Gastroesophageal sphincter (tissue), 4 donors: ENCODE data around the gene TNFRSF14. TPM values are rescaled to one million over a fixed set of nuclear protein-coding genes. Genes with fewer than 3 reads are reported as not detected.

Experiments
- ATAC-seq: fragments of 150-250 bp; one replicate; pipeline ENCODE4 v1.9.1; 2016; ENCODE audit warnings: mild to moderate bottlenecking, moderate library complexity
- H3K27ac ChIP-seq, 4 donors: fragments of 200-600 bp; sonication (generic) in 3 of 4; 1 replicate in 3 of 4; 2 replicates in 1 of 4; pipeline ENCODE4 v1.5.1; 2016 to 2019
- H3K27me3 ChIP-seq: fragments of 200-600 bp; sonication (generic); one replicate; pipeline ENCODE4 v1.5.1; 2019
- H3K36me3 ChIP-seq, 2 donors: fragments of 200-600 bp; sonication (generic); one replicate each; pipeline ENCODE4 v1.5.1; 2019; ENCODE audit warnings: control low read depth in 1 of 2
- H3K4me1 ChIP-seq, 3 donors: fragments of 200-600 bp; sonication (generic); 1 replicate in 2 of 3; 2 replicates in 1 of 3; pipeline ENCODE4 v1.5.1; 2016 to 2019; ENCODE audit warnings: control low read depth in 2 of 3
- H3K4me3 ChIP-seq, 2 donors: fragments of 200-600 bp; sonication (generic); one replicate each; pipeline ENCODE4 v1.5.1; 2019; ENCODE audit warnings: mild to moderate bottlenecking in 1 of 2, moderate library complexity in 1 of 2
- H3K9me3 ChIP-seq, 3 donors: fragments of 200-600 bp; sonication (generic); one replicate each; pipeline ENCODE4 v1.5.1; 2017 to 2019; ENCODE audit warnings: control low read depth in 2 of 3
- EP300 ChIP-seq: sonication (generic); formaldehyde crosslinking; IDR thresholded peaks from one replicate; pipeline ENCODE4 v1.6.1; 2017; ENCODE audit warnings: antibody characterized with exemption, mild to moderate bottlenecking
- POLR2A ChIP-seq, 2 donors: fragments of 450-650 bp; IDR thresholded peaks; one replicate each; pipeline ENCODE4 v1.6.1; 2017; ENCODE audit warnings: antibody characterized with exemption in 2 of 2, mild to moderate bottlenecking in 2 of 2, moderate library complexity in 1 of 2
- POLR2AphosphoS5 ChIP-seq: sonication (generic); formaldehyde crosslinking; IDR thresholded peaks from one replicate; pipeline ENCODE4 v1.6.1; 2017; ENCODE audit warnings: antibody characterized with exemption
- WGBS, 2 donors: methylation state at CpG; one replicate each; pipeline ENCODE4 v1.1.5; 2018; ENCODE audit warnings: low coverage in 1 of 2; 5-methylcytosine and 5-hydroxymethylcytosine counted together
- total RNA-seq, 4 donors: library from RNA; depleted of rRNA; stranded (reverse); fragments of >200 nt; gene quantifications; one replicate each; pipeline ENCODE4 v1.1.0, GENCODE V29; 2016
- TF ChIP-seq, protein P1 (sequence below), 4 experiments: fragments of 200-600 bp in 2 of 4; fragments of 450-650 bp in 2 of 4; sonication (generic) in 1 of 4; IDR thresholded peaks; one replicate each; pipeline ENCODE4 v1.5.1; 2017 to 2019; ENCODE audit warnings: antibody characterized with exemption in 4 of 4, mild to moderate bottlenecking in 2 of 4, moderate library complexity in 2 of 4

The TNFRSF14 gene
- total RNA-seq, 4 donors from 2014 or later = 23.0 to 81.6 (median 36.9) TPM

DNA sequence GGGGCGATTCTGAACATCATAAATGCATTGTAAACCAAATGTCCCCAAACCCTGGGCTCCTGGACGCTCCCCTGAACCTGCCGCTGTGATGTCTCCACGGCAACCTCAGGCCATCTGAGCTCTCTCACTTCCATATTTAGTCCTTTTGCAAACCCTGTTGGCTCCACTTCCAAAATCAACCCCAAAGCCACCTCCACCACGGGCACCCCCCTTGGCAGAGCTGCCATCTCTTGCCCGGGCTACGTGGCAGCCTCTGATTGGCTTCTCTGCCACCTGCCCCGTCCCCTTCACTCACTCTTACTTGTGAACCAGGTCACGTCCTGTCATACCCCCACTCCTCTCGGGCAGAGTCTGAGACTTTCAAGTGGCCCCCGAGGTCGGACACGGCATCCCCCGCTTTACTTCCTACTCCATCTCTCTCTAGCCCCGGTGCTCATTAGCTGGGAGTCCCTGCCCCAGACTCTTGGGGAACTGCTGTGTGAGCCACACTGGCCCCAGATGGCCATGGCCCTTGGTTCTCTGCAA lies 46.2 kb downstream of the TNFRSF14 start:
- Histone ChIP-seq H3K36me3 (no peaks in the 10 kb centered on the region), H3K4me3 (no peak overlapping the region), H3K4me1 (peaks cover 0 to 6% (median 0%) of the 10 kb centered on the region in 3 donors), H3K9me3 (peaks cover 0 to 47% (median 2%) of the 10 kb centered on the region in 3 donors), H3K27me3 (peaks cover 56% of the 10 kb centered on the region), H3K27ac (no peak overlapping the region)
- ATAC-seq = no peak
- WGBS, 2 donors = 73 to 76% methylated on average over 3 to 15 of the region's 15 CpGs
- no peak for TF ChIP-seq EP300
- TF ChIP-seq POLR2A (IDR thresholded peaks at IDR 0.05) = no peak
- no peak for TF ChIP-seq POLR2AphosphoS5
- TF ChIP-seq, protein P1, sequence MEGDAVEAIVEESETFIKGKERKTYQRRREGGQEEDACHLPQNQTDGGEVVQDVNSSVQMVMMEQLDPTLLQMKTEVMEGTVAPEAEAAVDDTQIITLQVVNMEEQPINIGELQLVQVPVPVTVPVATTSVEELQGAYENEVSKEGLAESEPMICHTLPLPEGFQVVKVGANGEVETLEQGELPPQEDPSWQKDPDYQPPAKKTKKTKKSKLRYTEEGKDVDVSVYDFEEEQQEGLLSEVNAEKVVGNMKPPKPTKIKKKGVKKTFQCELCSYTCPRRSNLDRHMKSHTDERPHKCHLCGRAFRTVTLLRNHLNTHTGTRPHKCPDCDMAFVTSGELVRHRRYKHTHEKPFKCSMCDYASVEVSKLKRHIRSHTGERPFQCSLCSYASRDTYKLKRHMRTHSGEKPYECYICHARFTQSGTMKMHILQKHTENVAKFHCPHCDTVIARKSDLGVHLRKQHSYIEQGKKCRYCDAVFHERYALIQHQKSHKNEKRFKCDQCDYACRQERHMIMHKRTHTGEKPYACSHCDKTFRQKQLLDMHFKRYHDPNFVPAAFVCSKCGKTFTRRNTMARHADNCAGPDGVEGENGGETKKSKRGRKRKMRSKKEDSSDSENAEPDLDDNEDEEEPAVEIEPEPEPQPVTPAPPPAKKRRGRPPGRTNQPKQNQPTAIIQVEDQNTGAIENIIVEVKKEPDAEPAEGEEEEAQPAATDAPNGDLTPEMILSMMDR (IDR thresholded peaks at IDR 0.05) = no peak

DNA sequence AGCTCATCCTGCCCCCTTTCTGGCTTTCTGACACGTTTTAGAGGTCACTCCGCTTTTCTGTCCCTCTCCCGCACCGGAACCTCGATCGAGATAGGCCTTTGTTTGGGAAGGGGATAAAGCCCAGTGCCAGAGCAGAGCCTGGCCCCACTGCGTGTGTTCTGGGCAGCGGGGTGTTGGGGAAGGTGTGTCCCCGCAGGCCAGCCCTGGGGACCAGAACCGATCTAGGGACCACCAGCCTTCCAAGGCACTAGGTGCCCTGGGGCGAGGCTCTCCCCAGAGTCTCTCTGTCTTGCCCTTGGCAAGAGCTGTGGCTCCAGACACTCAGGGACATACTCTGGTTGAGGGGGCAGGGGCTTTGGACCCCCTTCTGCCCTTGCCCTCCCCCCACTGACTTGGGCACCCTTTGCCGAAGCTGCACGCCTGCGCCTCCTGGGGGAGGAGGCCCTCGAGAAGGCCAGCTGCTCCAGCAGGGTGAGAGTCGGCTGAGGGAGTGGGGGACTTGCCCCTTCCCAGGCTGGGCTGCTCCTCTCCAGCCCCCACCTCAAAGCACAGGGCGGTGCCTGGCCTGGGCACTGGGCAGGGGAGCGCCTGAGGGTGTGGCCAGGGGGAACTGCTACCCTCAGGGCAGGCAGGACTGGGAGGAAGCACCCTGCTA lies 46.8 kb downstream of the TNFRSF14 start:
- no peaks in the 10 kb centered on the region for H3K36me3 ChIP-seq
- H3K27me3 ChIP-seq = peaks cover 56% of the 10 kb centered on the region
- H3K4me3 ChIP-seq = no peak overlapping the region
- no peak overlapping the region for H3K27ac ChIP-seq
- 92% methylated on average over 11 of the region's 18 CpGs; no CpG with 5 or more reads in 1 of the 2 donors for WGBS, 2 donors
- peaks cover 0 to 44% (median 2%) of the 10 kb centered on the region in 3 donors for H3K9me3 ChIP-seq
- TF ChIP-seq EP300 = no peak
- TF ChIP-seq POLR2A (IDR thresholded peaks at IDR 0.05) = no peak
- no peak for ATAC-seq
- H3K4me1 ChIP-seq = peaks cover 0 to 12% (median 0%) of the 10 kb centered on the region in 3 donors

DNA sequence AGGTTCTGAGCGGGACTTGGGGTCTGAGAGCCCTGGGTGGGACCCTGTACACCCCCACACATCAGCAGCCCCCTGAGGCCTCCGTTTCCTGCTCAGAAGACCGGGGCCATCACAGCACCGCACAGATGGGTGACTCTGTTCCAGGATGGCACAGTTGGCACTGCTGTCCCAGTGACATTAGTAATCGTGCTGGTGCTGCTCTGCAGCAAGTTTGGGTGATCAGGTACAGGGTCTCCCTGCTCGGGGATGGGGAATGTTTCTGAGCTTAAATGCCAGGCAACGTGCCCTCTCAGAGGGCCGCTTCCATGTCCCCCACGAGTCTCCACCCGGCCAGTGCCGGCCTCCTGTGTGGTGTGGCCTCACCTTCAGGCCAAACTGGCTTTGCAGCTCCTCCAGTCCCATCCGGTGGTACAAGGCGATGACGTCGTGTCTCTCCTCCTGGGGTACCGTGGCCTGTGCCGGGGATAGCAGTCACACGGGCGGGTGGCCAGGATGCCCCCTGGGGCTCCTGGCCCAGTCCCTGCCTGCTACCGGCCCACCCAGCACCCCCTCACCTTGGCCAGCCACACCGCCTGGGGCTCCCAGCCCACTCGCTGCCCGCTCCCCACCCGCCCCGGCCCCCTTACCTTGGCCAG lies 47.5 kb downstream of the TNFRSF14 start:
- WGBS, 2 donors = 69% methylated on average over 10 of the region's 25 CpGs; no CpG with 5 or more reads in 1 of the 2 donors
- H3K27ac ChIP-seq = no peak overlapping the region
- H3K27me3 ChIP-seq = peaks cover 56% of the 10 kb centered on the region
- no peak for ATAC-seq
- H3K9me3 ChIP-seq = peaks cover 0 to 37% (median 2%) of the 10 kb centered on the region in 3 donors
- H3K4me3 ChIP-seq = no peak overlapping the region
- H3K36me3 ChIP-seq = no peaks in the 10 kb centered on the region
- peaks cover 0 to 14% (median 0%) of the 10 kb centered on the region in 3 donors for H3K4me1 ChIP-seq
- TF ChIP-seq, protein P1 (IDR thresholded peaks at IDR 0.05) = no peak
- TF ChIP-seq POLR2AphosphoS5 (no peak), POLR2A (IDR thresholded peaks at IDR 0.05) (no peak), EP300 (no peak)

DNA sequence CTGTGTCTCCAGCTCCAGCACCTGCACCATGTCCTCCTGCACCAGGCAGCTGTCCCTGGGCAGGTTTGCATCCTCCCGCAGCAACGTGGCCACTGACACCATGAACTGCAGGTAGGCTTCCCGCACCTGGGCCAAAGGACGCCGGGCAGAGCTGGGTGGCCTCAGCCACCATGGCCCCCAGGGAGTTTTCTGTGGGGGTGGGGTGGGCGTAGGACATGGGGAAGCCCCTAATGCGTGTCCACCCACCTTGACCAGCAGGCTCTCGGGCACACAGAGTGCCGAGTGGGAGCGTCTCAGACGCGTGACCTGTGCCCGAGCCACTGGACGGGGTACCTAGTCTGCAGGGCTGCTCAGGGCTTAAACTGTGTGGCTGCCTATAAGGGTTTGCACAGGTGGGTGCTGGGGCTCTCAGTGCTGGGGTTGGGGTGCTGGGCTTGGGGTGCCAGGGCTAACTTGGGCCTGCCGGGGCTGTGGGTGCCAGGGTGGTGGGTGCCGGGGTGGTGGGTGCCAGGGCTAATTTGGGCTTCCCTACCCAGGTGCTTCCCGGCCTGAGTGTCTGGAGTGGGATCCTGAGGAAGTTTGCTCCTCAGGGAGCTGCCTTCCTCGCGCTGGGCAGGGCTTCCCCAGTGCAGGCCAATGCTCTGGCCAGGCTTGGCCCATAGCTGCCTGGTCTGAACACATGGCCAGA lies 48.1 kb downstream of the TNFRSF14 start:
- 70% methylated on average over 3 of the region's 19 CpGs; no CpG with 5 or more reads in 1 of the 2 donors for WGBS, 2 donors
- Histone ChIP-seq H3K27me3 (peaks cover 59% of the 10 kb centered on the region), H3K9me3 (peaks cover 0 to 31% (median 2%) of the 10 kb centered on the region in 3 donors), H3K36me3 (no peaks in the 10 kb centered on the region), H3K27ac (no peak overlapping the region), H3K4me1 (peaks cover 0 to 14% (median 0%) of the 10 kb centered on the region in 3 donors), H3K4me3 (no peak overlapping the region)
- no peak for ATAC-seq
- TF ChIP-seq POLR2AphosphoS5 (no peak), EP300 (no peak), POLR2A (IDR thresholded peaks at IDR 0.05) (no peak)
- TF ChIP-seq, protein P1 (IDR thresholded peaks at IDR 0.05) = no peak

DNA sequence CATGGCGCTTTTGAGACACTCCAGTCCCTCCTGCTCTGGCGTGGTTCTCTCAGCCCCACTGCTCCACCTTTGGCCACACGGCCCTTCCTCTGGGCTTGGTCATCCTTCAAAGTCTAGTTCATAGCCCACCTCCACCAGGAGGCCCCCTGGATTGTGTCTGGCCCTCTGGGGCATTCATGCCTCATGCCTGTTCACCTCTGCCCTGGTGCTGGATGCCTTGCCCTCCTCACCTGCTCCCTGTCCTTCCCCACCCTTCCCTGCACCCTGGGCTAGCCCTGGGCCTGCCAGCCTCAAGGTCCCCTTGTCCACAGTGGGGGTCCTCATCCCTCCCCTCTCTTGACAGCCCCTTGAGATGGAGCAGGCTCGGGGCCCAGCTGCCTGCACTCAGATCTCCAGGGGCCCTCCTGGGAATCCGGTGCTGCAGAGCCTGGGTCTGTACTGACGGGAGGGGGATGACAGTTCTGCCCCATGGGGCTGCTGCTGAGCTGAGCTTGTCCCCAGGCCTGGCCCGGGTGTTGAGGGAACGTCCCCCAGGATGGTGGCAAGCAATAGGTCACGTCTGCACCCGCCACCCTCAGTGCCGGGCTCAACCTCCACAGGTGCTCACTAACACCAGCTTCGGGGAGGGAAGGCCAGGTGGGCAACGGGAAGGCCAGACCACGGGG lies 48.8 kb downstream of the TNFRSF14 start:
- Histone ChIP-seq H3K4me1 (peaks cover 0 to 14% (median 0%) of the 10 kb centered on the region in 3 donors), H3K27me3 (peaks cover 66% of the 10 kb centered on the region), H3K9me3 (peaks cover 0 to 24% (median 2%) of the 10 kb centered on the region in 3 donors), H3K4me3 (no peak overlapping the region), H3K27ac (no peak overlapping the region), H3K36me3 (no peaks in the 10 kb centered on the region)
- TF ChIP-seq POLR2A (IDR thresholded peaks at IDR 0.05) = no peak
- TF ChIP-seq, protein P1 (IDR thresholded peaks at IDR 0.05) = no peak
- no peak for TF ChIP-seq EP300
- no peak for TF ChIP-seq POLR2AphosphoS5
- no peak for ATAC-seq
- WGBS, 2 donors = 56 to 90% methylated on average over 2 to 3 of the region's 14 CpGs
